ENCODE data around the gene DENND5A. TPM values are rescaled to one million over a fixed set of nuclear protein-coding genes. Genes with fewer than 3 reads are reported as not detected.
A peak's percentile ranks its signal among the peaks of the same experiment; 100 is the strongest.

DENND5A gene
- polyA plus RNA-seq, 1 experiment = 289 TPM

GRCh38 chr11:9125185-9125886, 139.8 kb downstream of the DENND5A start:
- H3K27me3 ChIP-seq (ENCODE audit: control insufficient read depth, insufficient read depth, low read length) = no peaks in the 10 kb centered on the region
- ChIA-PET CTCF (interaction anchor here (0.7 to 2.6 kb wide), 3 partner anchors 10 to 84 kb away, joined by 3 to 9 read pairs (median 3); no protein-coding TSS in a partner anchor), POLR2A (no interaction called here)
- TF ChIP-seq CTCF (IDR thresholded peaks at IDR 0.05; ENCODE audit: insufficient read depth, low read depth, low read length) = no peak
- peaks cover 3% of the 10 kb centered on the region; the same call in 1 of the 2 replicates for H3K36me3 ChIP-seq (ENCODE audit: control insufficient read depth, insufficient read depth, low read length)
- no peak overlapping the region for H3K4me3 ChIP-seq (ENCODE audit: low read depth, low read length)
- no peak for DNase-seq (ENCODE audit: low read depth)

GRCh38 chr11:9123595-9124304, 141.4 kb downstream of the DENND5A start:
- Histone ChIP-seq H3K4me3 (ENCODE audit: low read depth, low read length) (no peak overlapping the region), H3K36me3 (ENCODE audit: control insufficient read depth, insufficient read depth, low read length) (peaks cover 3% of the 10 kb centered on the region; the same call in 1 of the 2 replicates), H3K27me3 (ENCODE audit: control insufficient read depth, insufficient read depth, low read length) (no peaks in the 10 kb centered on the region)
- no peak for TF ChIP-seq CTCF (IDR thresholded peaks at IDR 0.05; ENCODE audit: insufficient read depth, low read depth, low read length)
- ChIA-PET POLR2A (no interaction called here), CTCF (interaction anchor here (1.5 to 2.6 kb wide), 2 partner anchors 14 to 20 kb away, joined by 5 to 9 read pairs; no protein-coding TSS in a partner anchor)
- no peak for DNase-seq (ENCODE audit: low read depth)

GRCh38 chr11:9121469-9121796, 143.7 kb downstream of the DENND5A start:
- Histone ChIP-seq H3K36me3 (ENCODE audit: control insufficient read depth, insufficient read depth, low read length) (peaks cover 3% of the 10 kb centered on the region; the same call in 1 of the 2 replicates), H3K27me3 (ENCODE audit: control insufficient read depth, insufficient read depth, low read length) (no peaks in the 10 kb centered on the region), H3K4me3 (ENCODE audit: low read depth, low read length) (no peak overlapping the region)
- TF ChIP-seq CTCF (IDR thresholded peaks at IDR 0.05; ENCODE audit: insufficient read depth, low read depth, low read length) = no peak
- DNase-seq (ENCODE audit: low read depth) = no peak
- ChIA-PET POLR2A (no interaction called here), CTCF (no interaction called here)

GRCh38 chr11:9120664-9121468, 144.3 kb downstream of the DENND5A start:
- CTCF ChIA-PET = interaction anchor here (0.7 to 1.2 kb wide), 2 partner anchors 17 to 22 kb away, joined by 3 to 4 read pairs; no protein-coding TSS in a partner anchor
- Histone ChIP-seq H3K36me3 (ENCODE audit: control insufficient read depth, insufficient read depth, low read length) (peaks cover 3% of the 10 kb centered on the region; the same call in 1 of the 2 replicates), H3K4me3 (ENCODE audit: low read depth, low read length) (no peak overlapping the region), H3K27me3 (ENCODE audit: control insufficient read depth, insufficient read depth, low read length) (no peaks in the 10 kb centered on the region)
- POLR2A ChIA-PET = no interaction called here
- DNase-seq (ENCODE audit: low read depth) = no peak
- TF ChIP-seq CTCF (IDR thresholded peaks at IDR 0.05; ENCODE audit: insufficient read depth, low read depth, low read length) = peak; percentile 21; the same call in 1 of the 2 replicates

All from BJ (cell line).